Neural crest cell (in vitro differentiated cells): ENCODE measurements around the gene FCMR. TPM values are rescaled to one million over a fixed set of nuclear protein-coding genes. Genes with fewer than 3 reads are reported as not detected.

Source experiments
- DNase-seq: peaks from one replicate; pipeline ENCODE4 v3.0.0; 2021; ENCODE audit warnings: low read depth, mixed read lengths, low spot score
- H3K27ac Mint-ChIP-seq: one replicate; pipeline ENCODE4 v1.8.0; 2021; ENCODE audit warnings: mild to moderate bottlenecking, mixed read lengths; ENCODE audit not compliant: unreplicated experiment
- H3K27me3 Mint-ChIP-seq: 2 replicates; pipeline ENCODE4 v1.8.0; 2021; ENCODE audit warnings: low read depth, mild to moderate bottlenecking, mixed read lengths
- H3K36me3 Mint-ChIP-seq: 2 replicates; pipeline ENCODE4 v1.8.0; 2021; ENCODE audit warnings: low read depth, mild to moderate bottlenecking, mixed read lengths
- H3K4me1 Mint-ChIP-seq: 2 replicates; pipeline ENCODE4 v1.8.0; 2021; ENCODE audit warnings: mixed read lengths
- H3K4me3 Mint-ChIP-seq: one replicate; pipeline ENCODE4 v1.8.0; 2021; ENCODE audit warnings: mild to moderate bottlenecking, mixed read lengths
- H3K9me3 Mint-ChIP-seq: 2 replicates; pipeline ENCODE4 v1.8.0; 2021; ENCODE audit warnings: mixed read lengths
- total RNA-seq: library from RNA; stranded (reverse); gene quantifications from 2 replicates; pipeline ENCODE4 v1.2.1, GENCODE V29; 2021
- TF ChIP-seq, protein P1 (sequence below): fragments of 200-600 bp; sonication (generic); conservative IDR thresholded peaks from 2 replicates; pipeline ENCODE4 v1.5.0; 2021; ENCODE audit warnings: antibody characterized with exemption, mild to moderate bottlenecking

Gene FCMR
- total RNA-seq, 1 donor from 2014 or later: not detected

DNA sequence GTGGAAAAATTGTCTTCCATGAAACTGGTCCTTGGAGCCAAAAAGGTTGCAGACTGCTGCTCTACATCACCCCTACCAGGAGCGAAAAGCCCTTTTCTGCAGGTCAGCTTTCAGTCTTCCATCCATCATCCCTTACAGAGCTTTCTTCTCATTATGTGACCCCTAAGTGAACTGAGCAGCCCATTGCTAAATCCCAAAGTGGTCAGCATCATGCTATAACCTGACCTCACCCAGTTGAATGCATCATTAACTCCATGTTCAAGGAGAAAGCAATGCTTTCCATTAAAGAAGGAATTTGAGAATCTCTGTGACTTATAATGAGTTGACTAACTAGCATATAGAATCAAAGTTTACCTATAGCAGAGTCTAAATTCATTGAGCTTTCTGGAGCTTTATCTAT lies 34.9 kb downstream of the FCMR start:
- Mint-ChIP-seq H3K27me3 (peaks cover 42% of the 10 kb centered on the region), H3K4me1 (no peaks in the 10 kb centered on the region), H3K36me3 (no peaks in the 10 kb centered on the region), H3K27ac (no peak overlapping the region), H3K9me3 (no peaks in the 10 kb centered on the region), H3K4me3 (no peak overlapping the region)
- no peak for DNase-seq
- TF ChIP-seq, protein P1, sequence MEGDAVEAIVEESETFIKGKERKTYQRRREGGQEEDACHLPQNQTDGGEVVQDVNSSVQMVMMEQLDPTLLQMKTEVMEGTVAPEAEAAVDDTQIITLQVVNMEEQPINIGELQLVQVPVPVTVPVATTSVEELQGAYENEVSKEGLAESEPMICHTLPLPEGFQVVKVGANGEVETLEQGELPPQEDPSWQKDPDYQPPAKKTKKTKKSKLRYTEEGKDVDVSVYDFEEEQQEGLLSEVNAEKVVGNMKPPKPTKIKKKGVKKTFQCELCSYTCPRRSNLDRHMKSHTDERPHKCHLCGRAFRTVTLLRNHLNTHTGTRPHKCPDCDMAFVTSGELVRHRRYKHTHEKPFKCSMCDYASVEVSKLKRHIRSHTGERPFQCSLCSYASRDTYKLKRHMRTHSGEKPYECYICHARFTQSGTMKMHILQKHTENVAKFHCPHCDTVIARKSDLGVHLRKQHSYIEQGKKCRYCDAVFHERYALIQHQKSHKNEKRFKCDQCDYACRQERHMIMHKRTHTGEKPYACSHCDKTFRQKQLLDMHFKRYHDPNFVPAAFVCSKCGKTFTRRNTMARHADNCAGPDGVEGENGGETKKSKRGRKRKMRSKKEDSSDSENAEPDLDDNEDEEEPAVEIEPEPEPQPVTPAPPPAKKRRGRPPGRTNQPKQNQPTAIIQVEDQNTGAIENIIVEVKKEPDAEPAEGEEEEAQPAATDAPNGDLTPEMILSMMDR: no peak

GRCh38 chr1:206885341-206886060 lies 36.2 kb downstream of the FCMR start:
- no peak for DNase-seq
- TF ChIP-seq, protein P1: no peak
- Mint-ChIP-seq H3K4me1 (no peaks in the 10 kb centered on the region), H3K36me3 (no peaks in the 10 kb centered on the region), H3K4me3 (no peak overlapping the region), H3K9me3 (no peaks in the 10 kb centered on the region), H3K27me3 (peaks cover 37% of the 10 kb centered on the region), H3K27ac (no peak overlapping the region)

DNA sequence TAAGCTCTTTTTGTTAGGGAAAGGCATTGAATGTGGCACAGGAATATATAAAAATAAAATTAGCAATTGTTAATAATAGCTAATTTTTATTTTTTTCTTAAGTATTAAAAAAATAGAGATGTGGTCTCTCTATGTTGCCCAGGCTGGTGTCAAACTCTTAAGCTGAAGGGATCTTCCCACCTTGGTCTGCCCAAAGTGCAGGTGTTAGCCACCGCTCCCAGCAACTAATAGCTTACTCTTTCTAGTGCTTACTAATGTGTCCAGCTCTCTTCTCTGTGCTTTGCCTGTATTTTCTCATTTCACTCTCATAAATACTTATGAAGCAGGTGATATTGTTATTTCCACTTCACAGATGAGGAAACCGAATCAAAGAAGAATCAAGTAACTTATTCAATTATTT lies 37.9 kb downstream of the FCMR start:
- H3K27ac Mint-ChIP-seq: no peak overlapping the region
- H3K36me3 Mint-ChIP-seq: no peaks in the 10 kb centered on the region
- H3K4me1 Mint-ChIP-seq: no peaks in the 10 kb centered on the region
- TF ChIP-seq, protein P1: no peak
- peaks cover 34% of the 10 kb centered on the region for H3K27me3 Mint-ChIP-seq
- peaks cover 3% of the 10 kb centered on the region for H3K9me3 Mint-ChIP-seq
- no peak overlapping the region for H3K4me3 Mint-ChIP-seq
- DNase-seq: no peak

- peaks cover 8% of the 10 kb centered on the region for H3K9me3 Mint-ChIP-seq
- H3K4me1 Mint-ChIP-seq: no peaks in the 10 kb centered on the region
- peaks cover 31% of the 10 kb centered on the region for H3K27me3 Mint-ChIP-seq
- peaks cover 3% of the 10 kb centered on the region for H3K36me3 Mint-ChIP-seq
- no peak overlapping the region for H3K4me3 Mint-ChIP-seq
- H3K27ac Mint-ChIP-seq: no peak overlapping the region
- DNase-seq: no peak
- TF ChIP-seq, protein P1: no peak
Observed at GRCh38 chr1:206883160-206883559, 38.6 kb downstream of the FCMR start.

DNA sequence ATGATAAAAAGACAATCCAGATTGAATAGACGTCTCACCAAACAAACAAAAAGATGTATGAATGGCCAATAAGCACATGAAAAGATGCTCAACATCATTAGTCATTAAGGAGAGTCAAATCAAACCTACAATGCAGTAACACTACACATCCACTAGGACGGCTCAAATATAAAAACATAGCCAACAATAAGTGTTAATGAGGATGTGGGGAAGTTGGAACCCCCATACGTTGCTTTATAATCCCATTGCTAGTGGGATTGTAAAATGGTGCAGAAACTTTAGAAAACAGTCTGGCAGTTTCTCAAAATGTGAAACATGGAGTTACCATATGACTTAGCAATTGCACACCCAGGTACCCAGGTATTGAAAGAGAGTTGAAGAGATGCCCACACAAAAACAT lies 39.2 kb downstream of the FCMR start:
- peaks cover 5% of the 10 kb centered on the region for H3K36me3 Mint-ChIP-seq
- peaks cover 10% of the 10 kb centered on the region for H3K9me3 Mint-ChIP-seq
- peaks cover 28% of the 10 kb centered on the region for H3K27me3 Mint-ChIP-seq
- DNase-seq: no peak
- TF ChIP-seq, protein P1: peak; percentile 42
- H3K27ac Mint-ChIP-seq: no peak overlapping the region
- H3K4me3 Mint-ChIP-seq: no peak overlapping the region
- no peaks in the 10 kb centered on the region for H3K4me1 Mint-ChIP-seq
